Measurements from ENCODE around the gene KIF2A. TPM values are rescaled to one million over a fixed set of nuclear protein-coding genes. Genes with fewer than 3 reads are reported as not detected.

The KIF2A gene
- total RNA-seq, 2 donors from 2014 or later, result 16.2 to 19.7 TPM

- Histone ChIP-seq H3K9me3 (no peaks in the 10 kb centered on the region), H3K4me1 (no peaks in the 10 kb centered on the region), H3K27ac (no peak overlapping the region), H3K36me3 (replicated peaks in 1 of 2; ENCODE audit: insufficient read depth in 1 of 2, low read depth in 2 of 2) (peaks cover 0 to 18% of the 10 kb centered on the region in 2 donors), H3K4me3 (no peak overlapping the region), H3K27me3 (no peaks in the 10 kb centered on the region)
- 96 to 98% methylated on average over 5 of the region's 5 CpGs for WGBS, 2 donors
- no peak for ATAC-seq
- intact Hi-C loops (cut with DNase I), result no loop called here
- DNase-seq, result no peak
- TF ChIP-seq POLR2A (IDR thresholded peaks at IDR 0.05) (no peak), CTCF (IDR thresholded peaks at IDR 0.05) (no peak)
Measured at GRCh38 chr5:62395210-62395950, 89.4 kb downstream of the KIF2A start.

GRCh38 chr5:62403411-62404250 is 97.6 kb downstream of the KIF2A start, which contains the start of gene DIMT1:
Gene DIMT1, minus strand, starts transcription at chr5:62403905. Its CDS starts 133 bp downstream, at chr5:62403772.
- TF ChIP-seq POLR2A (IDR thresholded peaks at IDR 0.05) (peak; percentile 66 to 86 (median 83)), CTCF (IDR thresholded peaks at IDR 0.05) (no peak)
- peak within 1 kb of the TSS; percentile 77 to 91 (median 84) for H3K27ac ChIP-seq
- no peaks in the 10 kb centered on the region for H3K36me3 ChIP-seq (replicated peaks in 1 of 2; ENCODE audit: insufficient read depth in 1 of 2, low read depth in 2 of 2)
- no peaks in the 10 kb centered on the region for H3K9me3 ChIP-seq
- peaks cover 15% of the 10 kb centered on the region for H3K4me1 ChIP-seq
- intact Hi-C loops (cut with DNase I), result no loop called here
- 0% methylated on average over 15 to 55 of the region's 66 CpGs for WGBS, 2 donors
- peak; percentile 95 to 98 (median 96) for DNase-seq
- ATAC-seq, result peak; percentile 99
- H3K27me3 ChIP-seq, result no peaks in the 10 kb centered on the region
- peak within 1 kb of the TSS; percentile 60 to 98 for H3K4me3 ChIP-seq

GRCh38 chr5:62412549-62413329 is 106.7 kb downstream of the KIF2A start, which contains the start of gene IPO11:
Gene IPO11, plus strand, starts transcription at chr5:62412763. Its CDS starts 24,517 bp downstream, at chr5:62437280.
- ATAC-seq (peak; percentile 100), DNase-seq (peak; percentile 98 to 99 (median 98))
- Histone ChIP-seq H3K9me3 (no peaks in the 10 kb centered on the region), H3K4me3 (peak within 1 kb of the TSS; percentile 96 to 100), H3K27me3 (no peaks in the 10 kb centered on the region), H3K4me1 (peaks cover 13% of the 10 kb centered on the region), H3K27ac (peak within 1 kb of the TSS in 3 of 4 donors; percentile 34 to 77 (median 77)), H3K36me3 (replicated peaks in 1 of 2; ENCODE audit: insufficient read depth in 1 of 2, low read depth in 2 of 2) (no peaks in the 10 kb centered on the region)
- peak; percentile 25 to 86 (median 85) for TF ChIP-seq POLR2A (IDR thresholded peaks at IDR 0.05)
- peak in 1 of 7 experiments; percentile 26 for TF ChIP-seq CTCF (IDR thresholded peaks at IDR 0.05)
- 0% methylated on average over 54 to 66 of the region's 66 CpGs for WGBS, 2 donors
- intact Hi-C loops (cut with DNase I), result no loop called here

GRCh38 chr5:62413711-62414110 is 107.7 kb downstream of the KIF2A start:
- peaks cover 13% of the 10 kb centered on the region for H3K4me1 ChIP-seq
- H3K27ac ChIP-seq, result no peak overlapping the region
- DNase-seq, result no peak
- H3K36me3 ChIP-seq (replicated peaks in 1 of 2; ENCODE audit: insufficient read depth in 1 of 2, low read depth in 2 of 2), result peaks cover 0 to 2% of the 10 kb centered on the region in 2 donors
- no peaks in the 10 kb centered on the region for H3K9me3 ChIP-seq
- intact Hi-C loops (cut with DNase I), result no loop called here
- no peak for ATAC-seq
- 41 to 50% methylated on average over 3 of the region's 3 CpGs for WGBS, 2 donors
- no peaks in the 10 kb centered on the region for H3K27me3 ChIP-seq
- no peak for TF ChIP-seq POLR2A (IDR thresholded peaks at IDR 0.05)
- no peak for TF ChIP-seq CTCF (IDR thresholded peaks at IDR 0.05)
- peak overlapping the region in 1 of 2 donors; percentile 100 for H3K4me3 ChIP-seq

Data from body of pancreas (tissue), 4 donors.